LNCaP clone FGC (cell line): ENCODE data around the gene SPRR5.

Experiments
- DNase-seq: peaks from one replicate; pipeline ENCODE4 v3.0.0-alpha.2; 2011; ENCODE audit warnings: low read depth
- H3K4me3 ChIP-seq: 2 replicates; pipeline ENCODE4 v1.5.1; 2011; ENCODE audit warnings: mild to moderate bottlenecking, low read depth, low read length, control low read depth
- CTCF ChIP-seq: IDR thresholded peaks from 2 replicates; pipeline ENCODE4 v1.5.1; 2012; ENCODE audit warnings: mild to moderate bottlenecking; ENCODE audit not compliant: control insufficient read depth, insufficient read depth; ENCODE audit errors: extremely low read depth

The SPRR5 gene

GRCh38 chr1:152965853-152966252, 18.8 kb downstream of the SPRR5 start:
- DNase-seq = no peak
- H3K4me3 ChIP-seq = no peak overlapping the region
- no peak for TF ChIP-seq CTCF

- DNase-seq = no peak
- no peak for TF ChIP-seq CTCF
- H3K4me3 ChIP-seq = no peak overlapping the region
Measured at GRCh38 chr1:152967201-152967600, 20.2 kb downstream of the SPRR5 start.

- no peak overlapping the region for H3K4me3 ChIP-seq
- DNase-seq = no peak
- no peak for TF ChIP-seq CTCF
Measured at GRCh38 chr1:152968248-152968647, 21.2 kb downstream of the SPRR5 start.

- no peak for TF ChIP-seq CTCF
- H3K4me3 ChIP-seq = no peak overlapping the region
- DNase-seq = no peak
Measured at GRCh38 chr1:152969036-152969435, 22.0 kb downstream of the SPRR5 start.

- no peak for TF ChIP-seq CTCF
Measured at GRCh38 chr1:152970495-152970894, 23.5 kb downstream of the SPRR5 start, which contains the start of gene SPRR4. SPRR4 (plus strand) TSS chr1:152970648; CDS start chr1:152971891, 1,243 bp downstream.

GRCh38 chr1:152972196-152972886, 25.3 kb downstream of the SPRR5 start:
- no peak for DNase-seq
- H3K4me3 ChIP-seq = no peak overlapping the region
- no peak for TF ChIP-seq CTCF

More at GRCh38 chr1:152970495-152970894, 23.5 kb downstream of the SPRR5 start, which contains the start of gene SPRR4:
- H3K4me3 ChIP-seq = no peak within 1 kb of the TSS
- no peak for DNase-seq

- no peak overlapping the region for H3K4me3 ChIP-seq
- no peak for TF ChIP-seq CTCF
- no peak for DNase-seq
Measured at GRCh38 chr1:152976688-152977087, 29.7 kb downstream of the SPRR5 start.
